ENCODE results near the gene CACNA2D3.

CACNA2D3 gene

GRCh38 chr3:54353946-54354345 is 231.6 kb downstream of the CACNA2D3 start:
- no peaks in the 10 kb centered on the region for H3K79me2 ChIP-seq (ENCODE audit: low read length)

GRCh38 chr3:54355800-54356199 is 233.4 kb downstream of the CACNA2D3 start:
- no peak for TF ChIP-seq EZH2 (optimal IDR thresholded peaks at IDR 0.05; ENCODE audit: low read depth, low read length)
- no peak for TF ChIP-seq CTCF (IDR thresholded peaks at IDR 0.05; ENCODE audit: low read length)
- no peak for TF ChIP-seq EZH2phosphoT487 (IDR thresholded peaks at IDR 0.05; ENCODE audit: low read length)
- Histone ChIP-seq H3K4me2 (ENCODE audit: low read depth, low read length) (no peak overlapping the region), H2AFZ (ENCODE audit: low read length) (no peak overlapping the region)

More at GRCh38 chr3:54353946-54354345, 231.6 kb downstream of the CACNA2D3 start:
- Histone ChIP-seq H3K4me3 (ENCODE audit: low read length) (no peak overlapping the region), H3K27ac (ENCODE audit: low read length) (no peak overlapping the region), H2AFZ (ENCODE audit: low read length) (no peak overlapping the region), H3K36me3 (replicated peaks; ENCODE audit: insufficient read depth, low read length) (no peaks in the 10 kb centered on the region), H3K27me3 (replicated peaks; ENCODE audit: insufficient read depth, low read length) (no peaks in the 10 kb centered on the region), H3K9me3 (replicated peaks; ENCODE audit: insufficient read depth, low read length) (no peaks in the 10 kb centered on the region), H4K20me1 (ENCODE audit: insufficient read depth, low read length) (no peaks in the 10 kb centered on the region), H3K4me2 (ENCODE audit: low read depth, low read length) (no peak overlapping the region), H3K9ac (ENCODE audit: low read length) (no peak overlapping the region), H3F3A (ENCODE audit: insufficient read depth, low read length) (no peaks in the 10 kb centered on the region), H3K4me1 (ENCODE audit: low read length) (0 out of 2 replicates have a peak, but pooled peaks cover 7% of the 10 kb centered on the region), H3K9me2 (replicated peaks; ENCODE audit: insufficient read depth, low read length) (no peaks in the 10 kb centered on the region)
- TF ChIP-seq EZH2phosphoT487 (IDR thresholded peaks at IDR 0.05; ENCODE audit: low read length): no peak
- no peak for TF ChIP-seq EZH2 (optimal IDR thresholded peaks at IDR 0.05; ENCODE audit: low read depth, low read length)
- TF ChIP-seq CTCF (IDR thresholded peaks at IDR 0.05; ENCODE audit: low read length): no peak
- DNase-seq: no peak

GRCh38 chr3:54356261-54357045 is 234.1 kb downstream of the CACNA2D3 start:
- Histone ChIP-seq H3K27me3 (replicated peaks; ENCODE audit: insufficient read depth, low read length) (no peaks in the 10 kb centered on the region), H3K4me1 (ENCODE audit: low read length) (peaks cover 28% of the 10 kb centered on the region), H3K9me2 (replicated peaks; ENCODE audit: insufficient read depth, low read length) (no peaks in the 10 kb centered on the region), H3K4me3 (ENCODE audit: low read length) (no peak overlapping the region), H3K36me3 (replicated peaks; ENCODE audit: insufficient read depth, low read length) (no peaks in the 10 kb centered on the region), H3F3A (ENCODE audit: insufficient read depth, low read length) (peaks cover 6% of the 10 kb centered on the region), H4K20me1 (ENCODE audit: insufficient read depth, low read length) (no peaks in the 10 kb centered on the region), H2AFZ (ENCODE audit: low read length) (no peak overlapping the region), H3K27ac (ENCODE audit: low read length) (no peak overlapping the region), H3K4me2 (ENCODE audit: low read depth, low read length) (no peak overlapping the region), H3K79me2 (ENCODE audit: low read length) (no peaks in the 10 kb centered on the region), H3K9ac (ENCODE audit: low read length) (no peak overlapping the region), H3K9me3 (replicated peaks; ENCODE audit: insufficient read depth, low read length) (no peaks in the 10 kb centered on the region)
- TF ChIP-seq EZH2phosphoT487 (IDR thresholded peaks at IDR 0.05; ENCODE audit: low read length): no peak
- no peak for DNase-seq

More at GRCh38 chr3:54355800-54356199, 233.4 kb downstream of the CACNA2D3 start:
- no peak for DNase-seq
- H3K27me3 ChIP-seq (replicated peaks; ENCODE audit: insufficient read depth, low read length): no peaks in the 10 kb centered on the region
- no peaks in the 10 kb centered on the region for H4K20me1 ChIP-seq (ENCODE audit: insufficient read depth, low read length)
- peaks cover 22% of the 10 kb centered on the region for H3K4me1 ChIP-seq (ENCODE audit: low read length)
- no peak overlapping the region for H3K9ac ChIP-seq (ENCODE audit: low read length)
- peaks cover 6% of the 10 kb centered on the region for H3F3A ChIP-seq (ENCODE audit: insufficient read depth, low read length)
- H3K9me3 ChIP-seq (replicated peaks; ENCODE audit: insufficient read depth, low read length): no peaks in the 10 kb centered on the region
- no peaks in the 10 kb centered on the region for H3K9me2 ChIP-seq (replicated peaks; ENCODE audit: insufficient read depth, low read length)
- H3K79me2 ChIP-seq (ENCODE audit: low read length): no peaks in the 10 kb centered on the region
- no peaks in the 10 kb centered on the region for H3K36me3 ChIP-seq (replicated peaks; ENCODE audit: insufficient read depth, low read length)
- H3K4me3 ChIP-seq (ENCODE audit: low read length): no peak overlapping the region
- no peak overlapping the region for H3K27ac ChIP-seq (ENCODE audit: low read length)

- H4K20me1 ChIP-seq (ENCODE audit: insufficient read depth, low read length): no peaks in the 10 kb centered on the region
- H3K27ac ChIP-seq (ENCODE audit: low read length): no peak overlapping the region
- no peak for DNase-seq
- H3K9me2 ChIP-seq (replicated peaks; ENCODE audit: insufficient read depth, low read length): no peaks in the 10 kb centered on the region
- no peak overlapping the region for H3K9ac ChIP-seq (ENCODE audit: low read length)
- peaks cover 28% of the 10 kb centered on the region for H3K4me1 ChIP-seq (ENCODE audit: low read length)
- no peaks in the 10 kb centered on the region for H3K27me3 ChIP-seq (replicated peaks; ENCODE audit: insufficient read depth, low read length)
- no peaks in the 10 kb centered on the region for H3K79me2 ChIP-seq (ENCODE audit: low read length)
- H3K4me2 ChIP-seq (ENCODE audit: low read depth, low read length): no peak overlapping the region
- peaks cover 6% of the 10 kb centered on the region for H3F3A ChIP-seq (ENCODE audit: insufficient read depth, low read length)
- H3K4me3 ChIP-seq (ENCODE audit: low read length): no peak overlapping the region
- no peak for TF ChIP-seq EZH2 (optimal IDR thresholded peaks at IDR 0.05; ENCODE audit: low read depth, low read length)
- no peak overlapping the region for H2AFZ ChIP-seq (ENCODE audit: low read length)
- H3K36me3 ChIP-seq (replicated peaks; ENCODE audit: insufficient read depth, low read length): no peaks in the 10 kb centered on the region
- no peaks in the 10 kb centered on the region for H3K9me3 ChIP-seq (replicated peaks; ENCODE audit: insufficient read depth, low read length)
Observed at GRCh38 chr3:54357301-54357700, 234.9 kb downstream of the CACNA2D3 start.
